GM18517 (cell line): Measurements from ENCODE around the gene CD200R1.
A peak's percentile ranks its signal among the peaks of the same experiment; 100 is the strongest.

ENCODE experiments used
- ATAC-seq: cut with Tn5 transposase; IDR thresholded peaks from one replicate; pipeline ENCODE4 v1.9.1; 2021; ENCODE audit warnings: mild to moderate bottlenecking, moderate library complexity; ENCODE audit not compliant: unreplicated experiment

CD200R1 gene

GRCh38 chr3:112974894-112975293 is at the start of gene CD200R1:
Gene CD200R1, minus strand, starts transcription at chr3:112975103. Its CDS starts 246 bp downstream, at chr3:112974857.
- ATAC-seq: no peak

GRCh38 chr3:113021471-113021870 is 46.6 kb upstream of the CD200R1 start:
- no peak for ATAC-seq

- peak; percentile 84 for ATAC-seq
Measured at GRCh38 chr3:113019182-113020137, 44.6 kb upstream of the CD200R1 start.

- peak; percentile 14 for ATAC-seq
Measured at GRCh38 chr3:113018536-113019181, 43.8 kb upstream of the CD200R1 start.

GRCh38 chr3:113013593-113013992 is 38.7 kb upstream of the CD200R1 start:
- ATAC-seq: no peak

GRCh38 chr3:113008117-113008516 is 33.2 kb upstream of the CD200R1 start:
- ATAC-seq: no peak

- ATAC-seq: no peak
Measured at GRCh38 chr3:113006359-113007056, 31.6 kb upstream of the CD200R1 start.

- no peak for ATAC-seq
Measured at GRCh38 chr3:113005611-113006010, 30.7 kb upstream of the CD200R1 start.

GRCh38 chr3:113002679-113003078 is 27.8 kb upstream of the CD200R1 start:
- no peak for ATAC-seq

GRCh38 chr3:113002037-113002436 is 27.1 kb upstream of the CD200R1 start:
- no peak for ATAC-seq

- no peak for ATAC-seq
Measured at GRCh38 chr3:113000691-113001090, 25.8 kb upstream of the CD200R1 start.

- no peak for ATAC-seq
Measured at GRCh38 chr3:112995800-112996199, 20.9 kb upstream of the CD200R1 start.

GRCh38 chr3:112990672-112991602 is 16.0 kb upstream of the CD200R1 start, which contains the start of gene GTPBP8:
Gene GTPBP8, plus strand, starts transcription at chr3:112990984. Its CDS starts 16 bp downstream, at chr3:112991000.
- peak; percentile 93 for ATAC-seq

- ATAC-seq: no peak
Measured at GRCh38 chr3:112987710-112988334, 12.9 kb upstream of the CD200R1 start.

- ATAC-seq: no peak
Measured at GRCh38 chr3:112984485-112984884, 9.6 kb upstream of the CD200R1 start.

- ATAC-seq: no peak
Measured at GRCh38 chr3:112982710-112983109, 7.8 kb upstream of the CD200R1 start.

GRCh38 chr3:112980080-112980479 is 5.2 kb upstream of the CD200R1 start:
- ATAC-seq: no peak

- ATAC-seq: no peak
Measured at GRCh38 chr3:112979244-112979832, 4.4 kb upstream of the CD200R1 start.

GRCh38 chr3:112976953-112977352 is 2.0 kb upstream of the CD200R1 start:
- ATAC-seq: no peak
